ENCODE data around the gene LNPK. TPM values are rescaled to one million over a fixed set of nuclear protein-coding genes. Genes with fewer than 3 reads are reported as not detected.

LNPK gene
- total and polyA plus RNA-seq, 9 of the 15 experiments (the other 6 are each of a cell fraction or from before 2014, with no cell fraction given): 6.4 to 40.4 (median 21.3) TPM

DNA sequence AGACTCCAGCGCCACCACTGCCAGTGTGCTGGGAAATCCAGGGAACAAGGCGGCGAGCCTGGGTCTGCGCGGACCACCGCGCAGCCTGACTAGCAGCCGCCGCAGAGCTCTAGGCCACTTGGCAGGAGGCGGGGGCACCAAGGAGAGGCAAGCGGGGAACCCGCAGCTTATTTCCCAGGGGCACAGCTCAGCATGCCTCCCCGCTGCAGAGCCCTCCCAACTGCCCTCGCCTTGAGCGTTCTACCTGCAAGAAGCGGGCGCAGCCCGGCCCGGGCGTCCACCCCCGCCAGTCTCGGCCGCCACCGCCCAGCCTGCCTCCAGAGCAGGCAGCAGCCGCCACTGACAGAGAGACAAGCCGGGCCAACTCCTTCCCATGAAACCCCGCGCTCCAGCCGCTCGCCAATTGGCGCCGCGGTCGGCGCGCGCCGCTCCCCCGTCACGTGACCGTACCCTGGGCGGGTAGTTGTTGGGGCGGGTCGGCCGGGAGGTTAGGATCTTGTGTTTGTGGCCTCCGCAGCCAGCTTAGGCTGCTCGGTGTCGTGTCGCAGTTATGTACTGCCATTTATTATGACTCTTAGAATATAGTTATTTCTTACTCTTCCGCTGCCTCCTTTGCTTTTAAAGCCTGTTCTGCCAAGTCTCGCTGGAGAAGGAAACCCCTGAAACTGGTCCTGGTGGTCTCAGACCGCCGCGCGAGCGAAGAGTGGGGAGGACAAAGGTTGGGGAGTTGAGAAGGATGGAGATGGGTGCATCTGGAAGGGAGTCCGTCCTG is at the start of gene LNPK (continued):
- TF ChIP-seq TEAD4 (IDR thresholded peaks at IDR 0.05; ENCODE audit: low read length) (no peak), TEAD4 (CRISPR knock-in tag; IDR thresholded peaks at IDR 0.05; ENCODE audit: borderline replicate concordance) (no peak), TEAD1 (CRISPR knock-in tag; IDR thresholded peaks at IDR 0.05) (no peak), ZNF551 (CRISPR knock-in tag; IDR thresholded peaks at IDR 0.05) (no peak), BCOR (IDR thresholded peaks at IDR 0.05) (no peak), BCLAF1 (IDR thresholded peaks at IDR 0.05; ENCODE audit: borderline replicate concordance in 1 of 2, control insufficient read depth in 1 of 2, low read depth in 2 of 2, low read length in 1 of 2) (0 out of 4 replicates have a peak, but pooled peaks of 1 of the 2 experiments have one; percentile 62), ZBTB7A (IDR thresholded peaks at IDR 0.05; ENCODE audit: borderline replicate concordance, control insufficient read depth, low read depth, low read length) (peak; percentile 69; the same call in 1 of the 2 replicates), RBM15 (IDR thresholded peaks at IDR 0.05; ENCODE audit: insufficient read depth, low read length) (no peak), HMGN3 (IDR thresholded peaks at IDR 0.05; ENCODE audit: borderline replicate concordance, extremely low read depth, insufficient read length, low read depth, low read length) (peak; percentile 98), U2AF2 (optimal IDR thresholded peaks at IDR 0.05; ENCODE audit: low read depth, low read length) (no peak), HNRNPH1 (optimal IDR thresholded peaks at IDR 0.05; ENCODE audit: low read depth, low read length) (no peak), GATAD2B (IDR thresholded peaks at IDR 0.05; ENCODE audit: borderline replicate concordance) (no peak)
- TF ChIP-seq, protein P1, sequence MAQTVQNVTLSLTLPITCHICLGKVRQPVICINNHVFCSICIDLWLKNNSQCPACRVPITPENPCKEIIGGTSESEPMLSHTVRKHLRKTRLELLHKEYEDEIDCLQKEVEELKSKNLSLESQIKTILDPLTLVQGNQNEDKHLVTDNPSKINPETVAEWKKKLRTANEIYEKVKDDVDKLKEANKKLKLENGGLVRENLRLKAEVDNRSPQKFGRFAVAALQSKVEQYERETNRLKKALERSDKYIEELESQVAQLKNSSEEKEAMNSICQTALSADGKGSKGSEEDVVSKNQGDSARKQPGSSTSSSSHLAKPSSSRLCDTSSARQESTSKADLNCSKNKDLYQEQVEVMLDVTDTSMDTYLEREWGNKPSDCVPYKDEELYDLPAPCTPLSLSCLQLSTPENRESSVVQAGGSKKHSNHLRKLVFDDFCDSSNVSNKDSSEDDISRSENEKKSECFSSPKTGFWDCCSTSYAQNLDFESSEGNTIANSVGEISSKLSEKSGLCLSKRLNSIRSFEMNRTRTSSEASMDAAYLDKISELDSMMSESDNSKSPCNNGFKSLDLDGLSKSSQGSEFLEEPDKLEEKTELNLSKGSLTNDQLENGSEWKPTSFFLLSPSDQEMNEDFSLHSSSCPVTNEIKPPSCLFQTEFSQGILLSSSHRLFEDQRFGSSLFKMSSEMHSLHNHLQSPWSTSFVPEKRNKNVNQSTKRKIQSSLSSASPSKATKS (CRISPR knock-in tag; IDR thresholded peaks at IDR 0.05): no peak
- TF ChIP-seq, protein P2, sequence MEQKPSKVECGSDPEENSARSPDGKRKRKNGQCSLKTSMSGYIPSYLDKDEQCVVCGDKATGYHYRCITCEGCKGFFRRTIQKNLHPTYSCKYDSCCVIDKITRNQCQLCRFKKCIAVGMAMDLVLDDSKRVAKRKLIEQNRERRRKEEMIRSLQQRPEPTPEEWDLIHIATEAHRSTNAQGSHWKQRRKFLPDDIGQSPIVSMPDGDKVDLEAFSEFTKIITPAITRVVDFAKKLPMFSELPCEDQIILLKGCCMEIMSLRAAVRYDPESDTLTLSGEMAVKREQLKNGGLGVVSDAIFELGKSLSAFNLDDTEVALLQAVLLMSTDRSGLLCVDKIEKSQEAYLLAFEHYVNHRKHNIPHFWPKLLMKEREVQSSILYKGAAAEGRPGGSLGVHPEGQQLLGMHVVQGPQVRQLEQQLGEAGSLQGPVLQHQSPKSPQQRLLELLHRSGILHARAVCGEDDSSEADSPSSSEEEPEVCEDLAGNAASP (IDR thresholded peaks at IDR 0.05): no peak
- TF ChIP-seq, protein P3, sequence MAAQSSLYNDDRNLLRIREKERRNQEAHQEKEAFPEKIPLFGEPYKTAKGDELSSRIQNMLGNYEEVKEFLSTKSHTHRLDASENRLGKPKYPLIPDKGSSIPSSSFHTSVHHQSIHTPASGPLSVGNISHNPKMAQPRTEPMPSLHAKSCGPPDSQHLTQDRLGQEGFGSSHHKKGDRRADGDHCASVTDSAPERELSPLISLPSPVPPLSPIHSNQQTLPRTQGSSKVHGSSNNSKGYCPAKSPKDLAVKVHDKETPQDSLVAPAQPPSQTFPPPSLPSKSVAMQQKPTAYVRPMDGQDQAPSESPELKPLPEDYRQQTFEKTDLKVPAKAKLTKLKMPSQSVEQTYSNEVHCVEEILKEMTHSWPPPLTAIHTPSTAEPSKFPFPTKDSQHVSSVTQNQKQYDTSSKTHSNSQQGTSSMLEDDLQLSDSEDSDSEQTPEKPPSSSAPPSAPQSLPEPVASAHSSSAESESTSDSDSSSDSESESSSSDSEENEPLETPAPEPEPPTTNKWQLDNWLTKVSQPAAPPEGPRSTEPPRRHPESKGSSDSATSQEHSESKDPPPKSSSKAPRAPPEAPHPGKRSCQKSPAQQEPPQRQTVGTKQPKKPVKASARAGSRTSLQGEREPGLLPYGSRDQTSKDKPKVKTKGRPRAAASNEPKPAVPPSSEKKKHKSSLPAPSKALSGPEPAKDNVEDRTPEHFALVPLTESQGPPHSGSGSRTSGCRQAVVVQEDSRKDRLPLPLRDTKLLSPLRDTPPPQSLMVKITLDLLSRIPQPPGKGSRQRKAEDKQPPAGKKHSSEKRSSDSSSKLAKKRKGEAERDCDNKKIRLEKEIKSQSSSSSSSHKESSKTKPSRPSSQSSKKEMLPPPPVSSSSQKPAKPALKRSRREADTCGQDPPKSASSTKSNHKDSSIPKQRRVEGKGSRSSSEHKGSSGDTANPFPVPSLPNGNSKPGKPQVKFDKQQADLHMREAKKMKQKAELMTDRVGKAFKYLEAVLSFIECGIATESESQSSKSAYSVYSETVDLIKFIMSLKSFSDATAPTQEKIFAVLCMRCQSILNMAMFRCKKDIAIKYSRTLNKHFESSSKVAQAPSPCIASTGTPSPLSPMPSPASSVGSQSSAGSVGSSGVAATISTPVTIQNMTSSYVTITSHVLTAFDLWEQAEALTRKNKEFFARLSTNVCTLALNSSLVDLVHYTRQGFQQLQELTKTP (IDR thresholded peaks at IDR 0.05; ENCODE audit: low read depth in 1 of 2, partially characterized antibody in 2 of 2): no peak

All from K562 (cell line).